K562 (cell line): ENCODE results near the gene SLC25A34. TPM values are rescaled to one million over a fixed set of nuclear protein-coding genes. Genes with fewer than 3 reads are reported as not detected.

Source experiments
- ATAC-seq: fragments of 200-7000 bp; cut with Tn5 transposase; 3 replicates; pipeline ENCODE4 v1.9.1; 2020; ENCODE audit warnings: moderate library complexity
- BruUV-seq: library from RNA; stranded (reverse); fragments of 400-500 nt; replicated peaks from 2 replicates; lab custom pipeline; 2021; lab: Mats Ljungman, UMichigan
- CTCF ChIA-PET: fragments of 300-600 bp; formaldehyde crosslinking; extraction: SDS; loops from one replicate; lab custom pipeline; 2021; ENCODE audit warnings: low intra/inter-chr PET ratio; lab: Yijun Ruan, JAX
- POLR2A ChIA-PET: fragments of 300-600, 350-650 bp; sonication (Branson Sonifier 250); formaldehyde crosslinking; extraction: SDS; loops from one replicate; lab custom pipeline; 2021; ENCODE audit warnings: antibody characterized with exemption, inconsistent platforms; lab: Yijun Ruan, JAX
- DNase-seq, 4 experiments: peaks; one replicate each; pipeline versions ENCODE4 v3.0.0 to v3.0.0-alpha.2; 2011 to 2018; ENCODE audit warnings: low spot score in 3 of 4, mixed read lengths in 3 of 4; ENCODE audit errors: extremely low read depth in 1 of 4
- FAIRE-seq: peaks from 2 replicates; lab custom pipeline; 2011; peaks lifted over from hg19 to GRCh38; lab: Jason Lieb, UNC
- H2AFZ ChIP-seq: 2 replicates; pipeline ENCODE4 v1.6.0; 2011; ENCODE audit warnings: low read depth, low read length, control low read depth, inconsistent platforms
- H3K27ac ChIP-seq: fragments of 200-600 bp; 3 replicates; pipeline ENCODE4 v1.8.0; 2011; ENCODE audit warnings: low read depth, mild to moderate bottlenecking, control low read depth, inconsistent platforms, low read length, moderate library complexity, mixed read lengths; ENCODE audit errors: extremely low read depth
- H3K27me3 ChIP-seq, 2 experiments: fragments of 300-600 bp in 1 of 2; 2 replicates in 1 of 2; 3 replicates in 1 of 2; pipeline versions ENCODE4 v1.6.0 to v1.8.0; 2011; ENCODE audit warnings: inconsistent platforms in 2 of 2, low read length in 2 of 2, mild to moderate bottlenecking in 1 of 2, mixed read lengths in 1 of 2, moderate library complexity in 1 of 2; ENCODE audit not compliant: control insufficient read depth in 2 of 2, insufficient read depth in 2 of 2
- H3K36me3 ChIP-seq: fragments of 300-600 bp; 3 replicates; pipeline ENCODE4 v1.8.0; 2011; ENCODE audit warnings: mild to moderate bottlenecking, low read length, inconsistent platforms; ENCODE audit not compliant: control insufficient read depth, insufficient read depth
- H3K4me1 ChIP-seq, 2 experiments: fragments of 200-600 bp in 1 of 2; replicated peaks in 1 of 2; 2 replicates in 1 of 2; 3 replicates in 1 of 2; pipeline versions ENCODE4 v1.5.1 to v1.8.0; 2011; ENCODE audit warnings: inconsistent platforms in 2 of 2, low read length in 2 of 2, mild to moderate bottlenecking in 1 of 2, mixed read lengths in 1 of 2, moderate library complexity in 1 of 2; ENCODE audit not compliant: control insufficient read depth in 2 of 2, insufficient read depth in 2 of 2
- H3K4me2 ChIP-seq: 2 replicates; pipeline ENCODE4 v1.6.1; 2011; ENCODE audit warnings: low read length, control low read depth, inconsistent platforms, mixed read lengths; ENCODE audit not compliant: insufficient read depth
- H3K4me3 ChIP-seq: fragments of 200-600 bp; sonication (generic), shearing (Covaris generic); 2 replicates; pipeline ENCODE4 v1.5.1; 2016; ENCODE audit warnings: control low read depth, inconsistent platforms
- H3K79me2 ChIP-seq: fragments of 200-600 bp; 3 replicates; pipeline ENCODE4 v1.8.0; 2011; ENCODE audit warnings: low read length, inconsistent platforms; ENCODE audit not compliant: control insufficient read depth, insufficient read depth
- H3K9ac ChIP-seq, 2 experiments: 2 replicates each; pipeline versions ENCODE4 v1.6.0 to v1.6.1; 2011; ENCODE audit warnings: low read depth in 2 of 2, low read length in 2 of 2, control low read depth in 1 of 2, inconsistent platforms in 1 of 2, mild to moderate bottlenecking in 1 of 2, mixed read lengths in 1 of 2; ENCODE audit not compliant: insufficient read depth in 1 of 2
- H3K9me1 ChIP-seq: one replicate; pipeline ENCODE4 v1.6.0; 2011; ENCODE audit warnings: inconsistent platforms, mild to moderate bottlenecking, low read length, moderate library complexity; ENCODE audit not compliant: control insufficient read depth, insufficient read depth
- H3K9me3 ChIP-seq: replicated peaks from 2 replicates; pipeline ENCODE4 v1.5.1; 2011; ENCODE audit warnings: low read depth, low read length, inconsistent platforms; ENCODE audit not compliant: control insufficient read depth, insufficient read depth
- H4K20me1 ChIP-seq: replicated peaks from 2 replicates; pipeline ENCODE4 v1.6.1; 2011; ENCODE audit warnings: low read length, inconsistent platforms, mixed read lengths; ENCODE audit not compliant: control insufficient read depth, insufficient read depth
- CBX3 ChIP-seq, 2 experiments: IDR thresholded peaks; 1 replicate in 1 of 2; 2 replicates in 1 of 2; pipeline ENCODE4 v1.6.1; 2012; ENCODE audit warnings: inconsistent platforms in 2 of 2, low read length in 2 of 2, borderline replicate concordance in 1 of 2, control low read depth in 1 of 2
- HMGXB4 ChIP-seq: sonication (generic); formaldehyde crosslinking; IDR thresholded peaks from 2 replicates; pipeline ENCODE4 v1.8.1; 2023; ENCODE audit warnings: mild to moderate bottlenecking, missing genetic modification reagents
- NFE2 ChIP-seq: IDR thresholded peaks from 2 replicates; pipeline ENCODE4 v1.6.1; 2014; ENCODE audit warnings: antibody characterized with exemption, low read depth
- PHB ChIP-seq: fragments of 250-450 bp; sonication (Bioruptor Pico); IDR thresholded peaks from 2 replicates; pipeline ENCODE4 v1.5.0; 2021
- PML ChIP-seq: IDR thresholded peaks from 2 replicates; pipeline ENCODE4 v1.6.1; 2012; ENCODE audit warnings: low read length, inconsistent platforms
- SAFB ChIP-seq: fragments of 200-400 bp; formaldehyde crosslinking; IDR thresholded peaks from 2 replicates; pipeline ENCODE4 v1.6.1; 2017; ENCODE audit warnings: low read depth, low read length, borderline replicate concordance
- TEAD4 ChIP-seq, 2 experiments: sonication (generic) in 1 of 2; formaldehyde crosslinking in 1 of 2; IDR thresholded peaks; 2 replicates each; pipeline versions ENCODE4 v1.6.1 to v1.8.0; 2012 to 2022; ENCODE audit warnings: borderline replicate concordance in 1 of 2, inconsistent platforms in 1 of 2, low read length in 1 of 2, mild to moderate bottlenecking in 1 of 2, missing genetic modification reagents in 1 of 2
- XRCC3 ChIP-seq: fragments of 450-650 bp; IDR thresholded peaks from 2 replicates; pipeline ENCODE4 v1.6.1; 2017; ENCODE audit warnings: mild to moderate bottlenecking, moderate library complexity
- ZBTB43 ChIP-seq: sonication (generic); formaldehyde crosslinking; IDR thresholded peaks from 2 replicates; pipeline ENCODE4 v1.8.0; 2023; ENCODE audit warnings: mild to moderate bottlenecking, missing genetic modification reagents
- ZFPM2 ChIP-seq: fragments of 250-450 bp; sonication (Bioruptor Pico); IDR thresholded peaks from 2 replicates; pipeline ENCODE4 v1.5.1; 2022; ENCODE audit warnings: mild to moderate bottlenecking
- ZNF324 ChIP-seq: fragments of 250-450 bp; sonication (Bioruptor Pico); IDR thresholded peaks from 2 replicates; pipeline ENCODE4 v1.4.0; 2020; ENCODE audit warnings: mild to moderate bottlenecking
- WGBS: fragments of 100-300 bp; shearing (Covaris generic); methylation state at CpG from one replicate; pipeline ENCODE4 v1.1.6; 2016; ENCODE audit warnings: low coverage, mixed read lengths; ENCODE audit not compliant: insufficient coverage; ENCODE audit errors: missing lambda C conversion rate; 5-methylcytosine and 5-hydroxymethylcytosine counted together
- in situ Hi-C: fragments of 300-500 bp; cut with MboI; formaldehyde crosslinking; loops from 4 replicates; pipeline ENCODE4 v1.15.0; 2018; ENCODE audit warnings: inconsistent platforms, mixed read lengths
- intact Hi-C: fragments of 100-400 bp; cut with micrococcal nuclease; formaldehyde crosslinking; loops from 2 replicates; pipeline ENCODE4 v1.14.2; 2022
- polyA plus RNA-seq, 8 experiments: library from polyadenylated mRNA; depleted of rRNA in 4 of 8; stranded (reverse) in 5 of 8; unstranded in 3 of 8; fragments of >200 nt; fragmentation: Nextera tagmentation in 2 of 8; fragmentation: Illumina TruSeq in 1 of 8; extraction: Ambion mirVana in 2 of 8; extraction: Trizol in 1 of 8; gene quantifications; 2 replicates each; pipeline versions ENCODE4 v1.2.1 to v1.2.3, GENCODE V29; 2011 to 2014; ENCODE audit warnings: inconsistent platforms in 1 of 8, missing spikeins in 1 of 8
- total RNA-seq, 7 experiments: library from RNA; depleted of rRNA in 6 of 7; stranded (reverse); fragments of >200 nt in 6 of 7; fragmentation: Illumina TruSeq in 2 of 7; extraction: Trizol in 2 of 7; gene quantifications; 2 replicates each; pipeline versions ENCODE4 v1.2.1 to v1.2.3, GENCODE V29; 2011 to 2021; ENCODE audit warnings: low replicate concordance in 1 of 7
- TF ChIP-seq, protein P1 (sequence below), 3 experiments: fragments of 200-800 bp in 1 of 3; fragments of 250-450 bp in 1 of 3; fragments of 450-650 bp in 1 of 3; sonication (Bioruptor Pico) in 1 of 3; sonication (Bioruptor generic) in 1 of 3; formaldehyde crosslinking in 1 of 3; IDR thresholded peaks; 2 replicates each; pipeline versions ENCODE4 v1.6.1 to v1.8.0; 2016 to 2022; ENCODE audit warnings: mild to moderate bottlenecking in 2 of 3, missing genetic modification characterization in 2 of 3, missing compliant biosample characterization in 1 of 3, moderate library complexity in 1 of 3

Gene SLC25A34
- total and polyA plus RNA-seq, 9 of the 15 experiments (the other 6 are each of a cell fraction or from before 2014, with no cell fraction given): 0.01 to 0.57 (median 0.16) TPM

DNA sequence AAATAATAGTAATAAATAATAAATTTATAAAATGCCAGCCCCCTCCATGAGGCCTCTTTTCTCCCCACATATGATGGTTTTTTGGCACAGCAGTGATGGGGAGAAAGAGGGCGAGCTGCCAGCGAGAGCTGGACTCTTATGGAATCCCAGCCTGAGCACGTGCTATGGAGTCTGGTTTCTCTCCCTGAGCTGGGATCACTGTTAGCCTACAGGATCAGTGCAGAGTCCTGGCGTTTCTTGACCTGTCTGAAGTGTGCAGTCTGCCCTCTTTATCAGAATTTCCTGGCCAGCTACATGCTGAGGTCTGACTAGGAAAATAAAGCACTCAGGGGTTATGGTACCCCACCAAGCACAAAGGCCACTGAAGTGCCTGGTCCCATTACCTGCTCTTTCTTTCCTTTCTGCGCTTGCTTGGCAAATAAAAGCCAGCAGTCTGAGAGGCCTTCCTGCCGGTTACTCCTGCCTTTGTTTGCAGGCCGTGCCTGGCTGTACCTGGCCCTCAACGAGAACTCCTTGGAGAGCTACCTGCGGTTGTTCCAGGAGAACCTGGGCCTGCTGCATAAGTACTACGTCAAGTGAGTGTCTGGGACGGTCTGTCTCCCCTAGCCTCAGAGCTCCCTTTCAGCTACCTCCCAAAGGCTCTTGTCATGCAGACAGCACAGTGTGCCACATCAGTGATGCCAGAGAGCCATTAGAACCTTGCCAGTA is 18.5 kb upstream of the SLC25A34 start:
- H3K9ac ChIP-seq: no peak overlapping the region
- no peak for TF ChIP-seq PHB (CRISPR knock-in tag)
- no peak for TF ChIP-seq XRCC3
- TF ChIP-seq ZBTB43: no peak
- no peak for TF ChIP-seq CBX3 (IDR thresholded peaks at IDR 0.05; ENCODE audit: borderline replicate concordance in 1 of 2, low read length in 2 of 2)
- no peak for TF ChIP-seq PML
- TF ChIP-seq ZNF324 (CRISPR knock-in tag): no peak
- TF ChIP-seq ZFPM2 (CRISPR knock-in tag): no peak
- TF ChIP-seq, protein P1, sequence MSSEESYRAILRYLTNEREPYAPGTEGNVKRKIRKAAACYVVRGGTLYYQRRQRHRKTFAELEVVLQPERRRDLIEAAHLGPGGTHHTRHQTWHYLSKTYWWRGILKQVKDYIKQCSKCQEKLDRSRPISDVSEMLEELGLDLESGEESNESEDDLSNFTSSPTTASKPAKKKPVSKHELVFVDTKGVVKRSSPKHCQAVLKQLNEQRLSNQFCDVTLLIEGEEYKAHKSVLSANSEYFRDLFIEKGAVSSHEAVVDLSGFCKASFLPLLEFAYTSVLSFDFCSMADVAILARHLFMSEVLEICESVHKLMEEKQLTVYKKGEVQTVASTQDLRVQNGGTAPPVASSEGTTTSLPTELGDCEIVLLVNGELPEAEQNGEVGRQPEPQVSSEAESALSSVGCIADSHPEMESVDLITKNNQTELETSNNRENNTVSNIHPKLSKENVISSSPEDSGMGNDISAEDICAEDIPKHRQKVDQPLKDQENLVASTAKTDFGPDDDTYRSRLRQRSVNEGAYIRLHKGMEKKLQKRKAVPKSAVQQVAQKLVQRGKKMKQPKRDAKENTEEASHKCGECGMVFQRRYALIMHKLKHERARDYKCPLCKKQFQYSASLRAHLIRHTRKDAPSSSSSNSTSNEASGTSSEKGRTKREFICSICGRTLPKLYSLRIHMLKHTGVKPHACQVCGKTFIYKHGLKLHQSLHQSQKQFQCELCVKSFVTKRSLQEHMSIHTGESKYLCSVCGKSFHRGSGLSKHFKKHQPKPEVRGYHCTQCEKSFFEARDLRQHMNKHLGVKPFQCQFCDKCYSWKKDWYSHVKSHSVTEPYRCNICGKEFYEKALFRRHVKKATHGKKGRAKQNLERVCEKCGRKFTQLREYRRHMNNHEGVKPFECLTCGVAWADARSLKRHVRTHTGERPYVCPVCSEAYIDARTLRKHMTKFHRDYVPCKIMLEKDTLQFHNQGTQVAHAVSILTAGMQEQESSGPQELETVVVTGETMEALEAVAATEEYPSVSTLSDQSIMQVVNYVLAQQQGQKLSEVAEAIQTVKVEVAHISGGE (CRISPR knock-in tag; IDR thresholded peaks at IDR 0.05): no peak
- no peak for TF ChIP-seq NFE2
- no peak for TF ChIP-seq SAFB
- no peak for TF ChIP-seq TEAD4 (IDR thresholded peaks at IDR 0.05; ENCODE audit: low read length)
- TF ChIP-seq TEAD4 (CRISPR knock-in tag; IDR thresholded peaks at IDR 0.05; ENCODE audit: borderline replicate concordance): no peak
- no peak for TF ChIP-seq HMGXB4
- TF ChIP-seq, all 486 proteins: peak for 0
- ATAC-seq: no peak
- in situ Hi-C loops: no loop called here
- Histone ChIP-seq H3K9me1 (no peaks in the 10 kb centered on the region), H3K4me1 (no peaks in the 10 kb centered on the region), H3K9me3 (no peaks in the 10 kb centered on the region), H3K27me3 (no peaks in the 10 kb centered on the region), H3K4me2 (no peak overlapping the region), H3K27ac (no peak overlapping the region), H3K4me3 (no peak overlapping the region), H3K36me3 (peaks cover 63% of the 10 kb centered on the region), H3K79me2 (peaks cover 3% of the 10 kb centered on the region; the same call in 1 of the 3 replicates), H4K20me1 (peaks cover 7% of the 10 kb centered on the region), H2AFZ (no peak overlapping the region)
- WGBS: 88% methylated on average over 11 of the region's 11 CpGs
- FAIRE-seq: no peak
- no peak for DNase-seq
- intact Hi-C loops: no loop called here
- ChIA-PET CTCF (no interaction called here), POLR2A (interaction anchor here (0.7 to 1.0 kb wide), 2 partner anchors 8 to 79 kb away, joined by 3 read pairs; no protein-coding TSS in a partner anchor)
- BruUV-seq: TSS peak; percentile 11
